Activated CD4-positive, alpha-beta T cell treated with anti-CD3 and anti-CD28 coated beads for 48 hours (primary cell): Measurements from ENCODE around the gene RNF212B.
A peak's percentile ranks its signal among the peaks of the same experiment; 100 is the strongest.

ENCODE experiments used
- DNase-seq: peaks from one replicate; pipeline ENCODE4 v3.0.0-alpha.2; 2020

The RNF212B gene

GRCh38 chr14:23297611-23298277, 60.0 kb downstream of the RNF212B start:
- no peak for DNase-seq

- no peak for DNase-seq
Measured at GRCh38 chr14:23299211-23299957, 61.6 kb downstream of the RNF212B start.

- DNase-seq = no peak
Measured at GRCh38 chr14:23299986-23300686, 62.4 kb downstream of the RNF212B start.

GRCh38 chr14:23300687-23301223, 63.0 kb downstream of the RNF212B start:
- DNase-seq = peak; percentile 33

- DNase-seq = peak; percentile 98
Measured at GRCh38 chr14:23301288-23301968, 63.7 kb downstream of the RNF212B start.

- DNase-seq = no peak
Measured at GRCh38 chr14:23301969-23302289, 64.2 kb downstream of the RNF212B start.

GRCh38 chr14:23302290-23303225, 64.8 kb downstream of the RNF212B start, which contains the start of gene PPP1R3E:
PPP1R3E (minus strand) TSS chr14:23302859; CDS start chr14:23302576, 283 bp downstream.
- peak; percentile 94 for DNase-seq

- DNase-seq = peak; percentile 32
Measured at GRCh38 chr14:23306412-23307145, 68.8 kb downstream of the RNF212B start, which contains the start of gene BCL2L2. BCL2L2 (plus strand) TSS chr14:23306833; CDS start chr14:23307768, 935 bp downstream.

- no peak for DNase-seq
Measured at GRCh38 chr14:23307146-23307530, 69.4 kb downstream of the RNF212B start.

- no peak for DNase-seq
Measured at GRCh38 chr14:23307687-23308644, 70.2 kb downstream of the RNF212B start.

GRCh38 chr14:23308721-23309445, 71.1 kb downstream of the RNF212B start:
- DNase-seq = no peak

GRCh38 chr14:23310546-23310945, 72.8 kb downstream of the RNF212B start:
- DNase-seq = no peak

- no peak for DNase-seq
Measured at GRCh38 chr14:23316300-23316699, 78.6 kb downstream of the RNF212B start.

- DNase-seq = no peak
Measured at GRCh38 chr14:23319746-23320583, 82.2 kb downstream of the RNF212B start.

GRCh38 chr14:23320584-23321571, 83.1 kb downstream of the RNF212B start, which contains the start of gene PABPN1:
PABPN1 (plus strand) TSS chr14:23321457; CDS start chr14:23321470, 13 bp downstream.
- peak; percentile 97 for DNase-seq
